Esophagus squamous epithelium (tissue), 5 donors: ENCODE results near the gene BAIAP2. TPM values are rescaled to one million over a fixed set of nuclear protein-coding genes. Genes with fewer than 3 reads are reported as not detected.

Source experiments
- DNase-seq: peaks from one replicate; lab custom pipeline; 2025; lab: John Stamatoyannopoulos, UW
- H3K27ac ChIP-seq, 4 donors: fragments of 200-600 bp; sonication (generic); one replicate each; pipeline ENCODE4 v1.5.1; 2016 to 2019; ENCODE audit warnings: mild to moderate bottlenecking in 1 of 4
- H3K27me3 ChIP-seq, 4 donors: fragments of 200-600 bp; sonication (generic); 1 replicate in 3 of 4; 2 replicates in 1 of 4; pipeline versions ENCODE4 v1.5.1 to v1.6.0; 2017 to 2021; ENCODE audit warnings: antibody characterized with exemption in 1 of 4
- H3K36me3 ChIP-seq, 3 donors: fragments of 200-600 bp; sonication (generic); one replicate each; pipeline ENCODE4 v1.5.1; 2016 to 2019
- H3K4me1 ChIP-seq, 3 donors: fragments of 200-600 bp; sonication (generic); one replicate each; pipeline ENCODE4 v1.5.1; 2017 to 2019
- H3K4me3 ChIP-seq, 4 donors: fragments of 200-600 bp; sonication (generic); 1 replicate in 3 of 4; 2 replicates in 1 of 4; pipeline ENCODE4 v1.5.1; 2016 to 2019; ENCODE audit warnings: mild to moderate bottlenecking in 2 of 4, moderate library complexity in 1 of 4
- H3K9me3 ChIP-seq, 3 donors: fragments of 200-600 bp; sonication (generic); one replicate each; pipeline ENCODE4 v1.5.1; 2016 to 2019
- CTCF ChIP-seq, 6 experiments: fragments of 450-650 bp in 4 of 6; fragments of 200-600 bp in 2 of 6; sonication (generic) in 2 of 6; IDR thresholded peaks; one replicate each; pipeline ENCODE4 v1.5.1; 2016 to 2019; ENCODE audit warnings: antibody characterized with exemption in 6 of 6, mild to moderate bottlenecking in 4 of 6, moderate library complexity in 4 of 6
- POLR2A ChIP-seq, 4 donors: fragments of 450-650 bp; IDR thresholded peaks; one replicate each; pipeline ENCODE4 v1.6.1; 2017; ENCODE audit warnings: antibody characterized with exemption in 4 of 4, mild to moderate bottlenecking in 4 of 4, moderate library complexity in 3 of 4
- WGBS, 2 donors: methylation state at CpG; one replicate each; pipeline ENCODE4 v1.1.5; 2018; 5-methylcytosine and 5-hydroxymethylcytosine counted together
- intact Hi-C: fragments of 100-400 bp; cut with DNase I; formaldehyde crosslinking; loops from one replicate; pipeline ENCODE4 v1.15.0; 2022
- total RNA-seq, 4 donors: library from RNA; depleted of rRNA; stranded (reverse); fragments of >200 nt; gene quantifications; one replicate each; pipeline ENCODE4 v1.1.0, GENCODE V29; 2016
- donor health status: DM: yes; HTN: yes; CAD: no.

BAIAP2 gene
- total RNA-seq, 4 donors from 2014 or later = 87.8 to 175 (median 105) TPM

- Histone ChIP-seq H3K27ac (no peak overlapping the region), H3K4me1 (peaks cover 0 to under 1% (median 0%) of the 10 kb centered on the region in 3 donors), H3K27me3 (peaks cover 0 to 7% (median 0%) of the 10 kb centered on the region in 4 donors), H3K36me3 (no peaks in the 10 kb centered on the region), H3K9me3 (no peaks in the 10 kb centered on the region), H3K4me3 (no peak overlapping the region)
- 80 to 89% methylated on average over 2 to 6 of the region's 13 CpGs for WGBS, 2 donors
- no peak for DNase-seq
- no peak for TF ChIP-seq CTCF (IDR thresholded peaks at IDR 0.05)
- intact Hi-C loops = no loop called here
Measured at GRCh38 chr17:81137248-81137647, 102.3 kb downstream of the BAIAP2 start.

- Histone ChIP-seq H3K27ac (no peak overlapping the region), H3K9me3 (no peaks in the 10 kb centered on the region), H3K36me3 (no peaks in the 10 kb centered on the region), H3K4me1 (peaks cover 6 to 9% (median 7%) of the 10 kb centered on the region in 3 donors), H3K27me3 (peaks cover 0 to 10% (median 0%) of the 10 kb centered on the region in 4 donors), H3K4me3 (no peak overlapping the region)
- TF ChIP-seq POLR2A (IDR thresholded peaks at IDR 0.05) = no peak
- TF ChIP-seq CTCF (IDR thresholded peaks at IDR 0.05) = no peak
- DNase-seq = no peak
- intact Hi-C loops = no loop called here
- WGBS, 2 donors = 94% methylated on average over 15 of the region's 15 CpGs
Measured at GRCh38 chr17:81138083-81138482, 103.1 kb downstream of the BAIAP2 start.

GRCh38 chr17:81138500-81138899 is 103.5 kb downstream of the BAIAP2 start:
- intact Hi-C loops = no loop called here
- 93% methylated on average over 25 of the region's 25 CpGs for WGBS, 2 donors
- peaks cover 7 to 11% (median 8%) of the 10 kb centered on the region in 3 donors for H3K4me1 ChIP-seq

GRCh38 chr17:81139428-81139827 is 104.5 kb downstream of the BAIAP2 start:
- H3K27me3 ChIP-seq = peaks cover 0 to 23% (median 0%) of the 10 kb centered on the region in 4 donors

More at GRCh38 chr17:81138500-81138899, 103.5 kb downstream of the BAIAP2 start:
- Histone ChIP-seq H3K27me3 (peaks cover 0 to 14% (median 0%) of the 10 kb centered on the region in 4 donors), H3K27ac (no peak overlapping the region), H3K9me3 (no peaks in the 10 kb centered on the region), H3K4me3 (no peak overlapping the region), H3K36me3 (no peaks in the 10 kb centered on the region)
- TF ChIP-seq CTCF (IDR thresholded peaks at IDR 0.05) = no peak
- TF ChIP-seq POLR2A (IDR thresholded peaks at IDR 0.05) = no peak
- DNase-seq = no peak

GRCh38 chr17:81140018-81140417 is 105.1 kb downstream of the BAIAP2 start:
- intact Hi-C loops = no loop called here
- Histone ChIP-seq H3K4me3 (no peak overlapping the region), H3K4me1 (peaks cover 7 to 11% (median 8%) of the 10 kb centered on the region in 3 donors), H3K27ac (no peak overlapping the region), H3K9me3 (no peaks in the 10 kb centered on the region), H3K36me3 (no peaks in the 10 kb centered on the region), H3K27me3 (peaks cover 0 to 20% (median 0%) of the 10 kb centered on the region in 4 donors)
- TF ChIP-seq CTCF (IDR thresholded peaks at IDR 0.05) = no peak
- no peak for TF ChIP-seq POLR2A (IDR thresholded peaks at IDR 0.05)
- DNase-seq = no peak
- WGBS, 2 donors = 48 to 55% methylated on average over 8 of the region's 8 CpGs

More at GRCh38 chr17:81139428-81139827, 104.5 kb downstream of the BAIAP2 start:
- Histone ChIP-seq H3K4me3 (no peak overlapping the region), H3K4me1 (peaks cover 7 to 11% (median 8%) of the 10 kb centered on the region in 3 donors), H3K9me3 (no peaks in the 10 kb centered on the region), H3K27ac (no peak overlapping the region), H3K36me3 (no peaks in the 10 kb centered on the region)
- TF ChIP-seq CTCF (IDR thresholded peaks at IDR 0.05) (no peak), POLR2A (IDR thresholded peaks at IDR 0.05) (no peak)
- intact Hi-C loops = no loop called here
- 80 to 89% methylated on average over 3 to 4 of the region's 8 CpGs for WGBS, 2 donors
- DNase-seq = no peak
